ENCODE results near the gene ETF1. TPM values are rescaled to one million over a fixed set of nuclear protein-coding genes. Genes with fewer than 3 reads are reported as not detected.
A peak's percentile ranks its signal among the peaks of the same experiment; 100 is the strongest.

Gene ETF1
- polyA plus RNA-seq, 4 donors = 40.7 to 57.6 (median 53.1) TPM

- peaks cover 0 to 5% (median 0%) of the 10 kb centered on the region in 3 donors for H3K4me1 ChIP-seq (ENCODE audit: control insufficient read depth in 3 of 3, insufficient read depth in 2 of 3, low read depth in 1 of 3, low read length in 2 of 3)
Measured at GRCh38 chr5:138529812-138530211, 13.2 kb downstream of the ETF1 start.

GRCh38 chr5:138528744-138529469 is 14.1 kb downstream of the ETF1 start:
- WGBS, 3 donors = 73 to 80% (median 78%) methylated on average over 7 of the region's 7 CpGs
- Histone ChIP-seq H3K4me1 (ENCODE audit: control insufficient read depth in 3 of 3, insufficient read depth in 2 of 3, low read depth in 1 of 3, low read length in 2 of 3) (peaks cover 0 to 5% (median 0%) of the 10 kb centered on the region in 3 donors), H3K27me3 (ENCODE audit: control insufficient read depth in 3 of 3, insufficient read depth in 3 of 3, low read length in 3 of 3) (no peaks in the 10 kb centered on the region), H3K4me3 (ENCODE audit: low read depth in 1 of 3, low read length in 3 of 3) (no peak overlapping the region), H3K27ac (ENCODE audit: low read depth in 1 of 3, low read length in 2 of 3) (no peak overlapping the region), H3K36me3 (ENCODE audit: control insufficient read depth in 3 of 3, insufficient read depth in 2 of 3, low read depth in 1 of 3, low read length in 3 of 3) (peaks cover 0 to 33% (median 3%) of the 10 kb centered on the region in 3 donors), H3K9me3 (ENCODE audit: control insufficient read depth in 2 of 2, insufficient read depth in 1 of 2, low read depth in 1 of 2, low read length in 1 of 2) (no peaks in the 10 kb centered on the region)
- no peak for DNase-seq
- no peak for FAIRE-seq

More at GRCh38 chr5:138529812-138530211, 13.2 kb downstream of the ETF1 start:
- H3K27ac ChIP-seq (ENCODE audit: low read depth in 1 of 3, low read length in 2 of 3) = no peak overlapping the region
- DNase-seq (no peak), FAIRE-seq (no peak)
- no peaks in the 10 kb centered on the region for H3K9me3 ChIP-seq (ENCODE audit: control insufficient read depth in 2 of 2, insufficient read depth in 1 of 2, low read depth in 1 of 2, low read length in 1 of 2)
- H3K27me3 ChIP-seq (ENCODE audit: control insufficient read depth in 3 of 3, insufficient read depth in 3 of 3, low read length in 3 of 3) = no peaks in the 10 kb centered on the region
- H3K4me3 ChIP-seq (ENCODE audit: low read depth in 1 of 3, low read length in 3 of 3) = no peak overlapping the region
- 95 to 96% (median 96%) methylated on average over 8 of the region's 8 CpGs for whole genome bisulfite sequencing, 3 donors
- peaks cover 0 to 29% (median 5%) of the 10 kb centered on the region in 3 donors for H3K36me3 ChIP-seq (ENCODE audit: control insufficient read depth in 3 of 3, insufficient read depth in 2 of 3, low read depth in 1 of 3, low read length in 3 of 3)

GRCh38 chr5:138528208-138528607 is 14.8 kb downstream of the ETF1 start:
- FAIRE-seq (no peak), DNase-seq (peak in 1 of 2 donors; percentile 43)
- WGBS, 3 donors = 62 to 77% (median 67%) methylated on average over 1 of the region's 1 CpG
- Histone ChIP-seq H3K36me3 (ENCODE audit: control insufficient read depth in 3 of 3, insufficient read depth in 2 of 3, low read depth in 1 of 3, low read length in 3 of 3) (peaks cover 0 to 33% (median 2%) of the 10 kb centered on the region in 3 donors), H3K4me3 (ENCODE audit: low read depth in 1 of 3, low read length in 3 of 3) (no peak overlapping the region), H3K9me3 (ENCODE audit: control insufficient read depth in 2 of 2, insufficient read depth in 1 of 2, low read depth in 1 of 2, low read length in 1 of 2) (no peaks in the 10 kb centered on the region), H3K27me3 (ENCODE audit: control insufficient read depth in 3 of 3, insufficient read depth in 3 of 3, low read length in 3 of 3) (no peaks in the 10 kb centered on the region), H3K27ac (ENCODE audit: low read depth in 1 of 3, low read length in 2 of 3) (no peak overlapping the region), H3K4me1 (ENCODE audit: control insufficient read depth in 3 of 3, insufficient read depth in 2 of 3, low read depth in 1 of 3, low read length in 2 of 3) (peaks cover 0 to 5% (median 0%) of the 10 kb centered on the region in 3 donors)

DNA sequence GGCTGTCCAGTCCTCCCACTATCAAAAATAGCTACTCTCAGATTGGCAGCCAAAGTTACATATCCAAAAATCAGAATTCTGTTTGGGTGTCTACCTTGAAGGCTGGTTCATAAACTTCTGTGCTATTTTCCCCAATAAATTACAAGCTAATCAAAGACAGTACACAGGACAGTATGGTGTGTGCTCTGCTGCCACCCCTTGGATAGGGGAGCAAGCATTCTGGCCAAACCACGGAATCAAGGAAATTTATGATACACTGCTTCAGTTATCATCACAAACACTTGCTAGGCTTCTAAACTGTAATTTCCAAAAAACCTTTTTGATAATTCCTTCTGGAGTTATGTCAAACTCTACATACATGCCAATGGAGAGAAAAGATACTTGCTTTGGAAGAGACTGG is 15.9 kb downstream of the ETF1 start:
- DNase-seq (no peak), FAIRE-seq (no peak)
- Histone ChIP-seq H3K27ac (ENCODE audit: low read depth in 1 of 3, low read length in 2 of 3) (no peak overlapping the region), H3K27me3 (ENCODE audit: control insufficient read depth in 3 of 3, insufficient read depth in 3 of 3, low read length in 3 of 3) (no peaks in the 10 kb centered on the region), H3K4me1 (ENCODE audit: control insufficient read depth in 3 of 3, insufficient read depth in 2 of 3, low read depth in 1 of 3, low read length in 2 of 3) (peaks cover 0 to 5% (median 0%) of the 10 kb centered on the region in 3 donors), H3K4me3 (ENCODE audit: low read depth in 1 of 3, low read length in 3 of 3) (no peak overlapping the region), H3K36me3 (ENCODE audit: control insufficient read depth in 3 of 3, insufficient read depth in 2 of 3, low read depth in 1 of 3, low read length in 3 of 3) (peaks cover 0 to 32% (median 2%) of the 10 kb centered on the region in 3 donors), H3K9me3 (ENCODE audit: control insufficient read depth in 2 of 2, insufficient read depth in 1 of 2, low read depth in 1 of 2, low read length in 1 of 2) (no peaks in the 10 kb centered on the region)
- 46 to 64% (median 57%) methylated on average over 1 of the region's 1 CpG for WGBS, 3 donors

GRCh38 chr5:138523406-138523805 is 19.6 kb downstream of the ETF1 start:
- no peak overlapping the region for H3K4me3 ChIP-seq (ENCODE audit: low read depth in 1 of 3, low read length in 3 of 3)
- no peaks in the 10 kb centered on the region for H3K4me1 ChIP-seq (ENCODE audit: control insufficient read depth in 3 of 3, insufficient read depth in 2 of 3, low read depth in 1 of 3, low read length in 2 of 3)
- H3K27me3 ChIP-seq (ENCODE audit: control insufficient read depth in 3 of 3, insufficient read depth in 3 of 3, low read length in 3 of 3) = no peaks in the 10 kb centered on the region
- H3K27ac ChIP-seq (ENCODE audit: low read depth in 1 of 3, low read length in 2 of 3) = no peak overlapping the region
- no peaks in the 10 kb centered on the region for H3K9me3 ChIP-seq (ENCODE audit: control insufficient read depth in 2 of 2, insufficient read depth in 1 of 2, low read depth in 1 of 2, low read length in 1 of 2)
- WGBS, 3 donors = 94 to 98% (median 97%) methylated on average over 5 of the region's 5 CpGs
- peaks cover 0 to 22% (median 2%) of the 10 kb centered on the region in 3 donors for H3K36me3 ChIP-seq (ENCODE audit: control insufficient read depth in 3 of 3, insufficient read depth in 2 of 3, low read depth in 1 of 3, low read length in 3 of 3)
- no peak for FAIRE-seq
- no peak for DNase-seq

DNA sequence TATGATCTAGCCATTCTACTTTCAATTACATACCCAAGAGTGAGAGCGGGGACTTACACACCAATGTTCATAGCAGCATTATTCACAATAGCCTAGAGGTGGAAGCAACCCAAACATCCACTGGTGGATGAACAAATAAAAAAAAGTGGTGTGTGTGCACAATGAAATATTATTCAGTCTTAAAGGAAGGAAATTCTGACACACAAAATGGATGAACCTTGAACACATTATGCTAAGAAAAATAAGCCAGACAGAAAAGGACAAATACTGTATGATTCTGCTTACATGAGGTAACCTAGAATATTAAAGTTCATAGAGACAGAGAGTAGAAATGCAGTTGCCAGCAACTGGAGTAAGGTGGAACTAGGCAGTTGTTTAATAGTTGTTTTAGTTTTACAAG is 22.1 kb downstream of the ETF1 start:
- H3K36me3 ChIP-seq (ENCODE audit: control insufficient read depth in 3 of 3, insufficient read depth in 2 of 3, low read depth in 1 of 3, low read length in 3 of 3) = peaks cover 5 to 32% (median 7%) of the 10 kb centered on the region in 3 donors
- H3K27me3 ChIP-seq (ENCODE audit: control insufficient read depth in 3 of 3, insufficient read depth in 3 of 3, low read length in 3 of 3) = no peaks in the 10 kb centered on the region
- FAIRE-seq (no peak), DNase-seq (no peak)
- H3K4me1 ChIP-seq (ENCODE audit: control insufficient read depth in 3 of 3, insufficient read depth in 2 of 3, low read depth in 1 of 3, low read length in 2 of 3) = no peaks in the 10 kb centered on the region
- H3K4me3 ChIP-seq (ENCODE audit: low read depth in 1 of 3, low read length in 3 of 3) = no peak overlapping the region
- 93 to 100% (median 97%) methylated on average over 1 of the region's 1 CpG for WGBS, 3 donors
- no peaks in the 10 kb centered on the region for H3K9me3 ChIP-seq (ENCODE audit: control insufficient read depth in 2 of 2, insufficient read depth in 1 of 2, low read depth in 1 of 2, low read length in 1 of 2)
- H3K27ac ChIP-seq (ENCODE audit: low read depth in 1 of 3, low read length in 2 of 3) = no peak overlapping the region

GRCh38 chr5:138517437-138517836 is 25.6 kb downstream of the ETF1 start:
- Histone ChIP-seq H3K27ac (ENCODE audit: low read depth in 1 of 3, low read length in 2 of 3) (no peak overlapping the region), H3K9me3 (ENCODE audit: control insufficient read depth in 2 of 2, insufficient read depth in 1 of 2, low read depth in 1 of 2, low read length in 1 of 2) (no peaks in the 10 kb centered on the region), H3K27me3 (ENCODE audit: control insufficient read depth in 3 of 3, insufficient read depth in 3 of 3, low read length in 3 of 3) (no peaks in the 10 kb centered on the region), H3K4me1 (ENCODE audit: control insufficient read depth in 3 of 3, insufficient read depth in 2 of 3, low read depth in 1 of 3, low read length in 2 of 3) (no peaks in the 10 kb centered on the region), H3K4me3 (ENCODE audit: low read depth in 1 of 3, low read length in 3 of 3) (no peak overlapping the region), H3K36me3 (ENCODE audit: control insufficient read depth in 3 of 3, insufficient read depth in 2 of 3, low read depth in 1 of 3, low read length in 3 of 3) (peaks cover 12 to 37% (median 14%) of the 10 kb centered on the region in 3 donors)
- FAIRE-seq (no peak), DNase-seq (peak in 1 of 2 donors; percentile 24)
- WGBS, 3 donors = 61 to 83% (median 77%) methylated on average over 4 of the region's 4 CpGs

DNA sequence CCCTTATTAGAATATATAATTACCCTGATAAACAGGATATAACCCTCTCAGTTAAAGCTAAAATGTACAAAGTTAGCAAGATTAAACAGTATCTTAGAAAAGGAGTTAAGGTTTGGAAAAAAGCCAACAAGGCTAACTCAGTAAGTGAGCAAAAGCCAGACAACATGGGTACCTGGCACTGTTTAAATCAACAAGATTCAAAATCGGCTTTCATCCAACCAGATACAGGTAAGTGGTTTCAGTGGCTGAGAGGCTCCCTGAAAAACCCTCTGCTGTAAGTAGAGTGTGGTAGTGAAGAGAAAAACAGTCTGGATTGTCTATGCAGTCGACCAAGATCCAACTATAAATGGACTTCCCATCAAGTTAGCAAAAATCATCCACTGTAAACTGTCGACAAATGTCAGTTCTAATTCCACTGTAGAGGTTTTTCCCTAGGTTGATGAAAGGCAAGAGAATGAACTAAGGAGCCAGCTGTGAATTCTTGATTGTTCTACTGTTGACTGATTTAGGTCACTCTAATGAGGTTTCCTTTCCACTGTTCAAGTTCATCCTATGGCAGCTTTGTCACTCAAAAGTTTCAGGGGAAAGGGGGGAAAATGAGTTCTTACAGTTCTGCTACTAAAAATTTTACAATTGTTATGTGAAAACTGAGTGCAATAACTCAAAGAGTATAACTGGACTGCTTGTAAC is 27.3 kb downstream of the ETF1 start:
- WGBS, 3 donors = 86 to 92% (median 90%) methylated on average over 3 of the region's 3 CpGs
- Histone ChIP-seq H3K36me3 (ENCODE audit: control insufficient read depth in 3 of 3, insufficient read depth in 2 of 3, low read depth in 1 of 3, low read length in 3 of 3) (peaks cover 17 to 42% (median 21%) of the 10 kb centered on the region in 3 donors), H3K27me3 (ENCODE audit: control insufficient read depth in 3 of 3, insufficient read depth in 3 of 3, low read length in 3 of 3) (no peaks in the 10 kb centered on the region), H3K9me3 (ENCODE audit: control insufficient read depth in 2 of 2, insufficient read depth in 1 of 2, low read depth in 1 of 2, low read length in 1 of 2) (no peaks in the 10 kb centered on the region), H3K4me3 (ENCODE audit: low read depth in 1 of 3, low read length in 3 of 3) (no peak overlapping the region), H3K4me1 (ENCODE audit: control insufficient read depth in 3 of 3, insufficient read depth in 2 of 3, low read depth in 1 of 3, low read length in 2 of 3) (no peaks in the 10 kb centered on the region), H3K27ac (ENCODE audit: low read depth in 1 of 3, low read length in 2 of 3) (no peak overlapping the region)
- FAIRE-seq (no peak), DNase-seq (no peak)
